RWPE2 (cell line): Measurements from ENCODE around the gene SPATA4.

Experiments
- ATAC-seq: fragments of 200-7000 bp; cut with Tn5 transposase; 3 replicates; pipeline ENCODE4 v1.9.1; 2021; ENCODE audit warnings: low read depth
- DNase-seq: peaks from one replicate; pipeline ENCODE4 v3.0.0-alpha.2; 2020; ENCODE audit warnings: low spot score
- H3K27ac ChIP-seq: fragments of 450-650 bp; 2 replicates; pipeline ENCODE4 v1.5.1; 2017; ENCODE audit warnings: mild to moderate bottlenecking; ENCODE audit not compliant: poor library complexity, severe bottlenecking
- H3K27me3 ChIP-seq: fragments of 250-450 bp; sonication (Bioruptor Pico); 2 replicates; pipeline ENCODE4 v1.5.1; 2021; ENCODE audit warnings: mild to moderate bottlenecking, moderate library complexity; ENCODE audit not compliant: insufficient read depth, poor library complexity, severe bottlenecking
- H3K36me3 ChIP-seq: fragments of 250-450 bp; sonication (Bioruptor Pico); 2 replicates; pipeline ENCODE4 v1.5.1; 2020; ENCODE audit warnings: low read depth, mild to moderate bottlenecking, moderate library complexity
- H3K4me1 ChIP-seq: fragments of 250-450 bp; sonication (Bioruptor Pico); 2 replicates; pipeline ENCODE4 v1.5.1; 2021; ENCODE audit warnings: mild to moderate bottlenecking, moderate library complexity; ENCODE audit not compliant: insufficient read depth, poor library complexity, severe bottlenecking
- H3K4me3 ChIP-seq: fragments of 250-450 bp; sonication (Bioruptor Pico); 2 replicates; pipeline ENCODE4 v1.5.1; 2021; ENCODE audit warnings: mild to moderate bottlenecking, moderate library complexity; ENCODE audit not compliant: severe bottlenecking
- H3K9me3 ChIP-seq: fragments of 250-450 bp; sonication (Bioruptor Pico); 2 replicates; pipeline ENCODE4 v1.5.1; 2021; ENCODE audit warnings: mild to moderate bottlenecking, moderate library complexity; ENCODE audit not compliant: severe bottlenecking
- TF ChIP-seq, protein P1 (sequence below): fragments of 450-650 bp; IDR thresholded peaks from one replicate; pipeline ENCODE4 v1.5.1; 2017; ENCODE audit warnings: mild to moderate bottlenecking, moderate library complexity; ENCODE audit not compliant: poor library complexity, severe bottlenecking

The SPATA4 gene

DNA sequence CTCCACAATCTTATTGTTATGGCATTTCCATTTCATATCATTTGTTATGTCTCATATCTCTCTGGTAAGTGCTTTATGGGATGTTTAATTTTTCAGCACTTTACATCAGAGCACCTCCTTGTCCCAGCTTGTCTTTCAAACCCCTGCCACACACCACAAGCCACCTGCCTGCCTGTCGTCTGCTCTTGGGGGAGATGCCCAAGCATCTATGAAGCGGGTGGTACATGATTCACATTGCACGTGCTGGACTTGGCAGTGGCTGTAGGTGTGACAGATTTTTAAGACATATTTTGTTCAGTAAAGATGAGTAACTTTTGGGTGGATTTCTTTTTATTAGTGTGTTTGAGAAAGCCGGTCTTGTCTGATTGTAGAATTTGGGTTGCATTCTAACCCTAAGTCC lies 14.2 kb upstream of the SPATA4 start:
- ATAC-seq = no peak
- H3K4me1 ChIP-seq = no peaks in the 10 kb centered on the region
- no peak overlapping the region for H3K27ac ChIP-seq
- no peaks in the 10 kb centered on the region for H3K27me3 ChIP-seq
- no peaks in the 10 kb centered on the region for H3K36me3 ChIP-seq
- no peak for DNase-seq
- no peaks in the 10 kb centered on the region for H3K9me3 ChIP-seq
- TF ChIP-seq, protein P1, sequence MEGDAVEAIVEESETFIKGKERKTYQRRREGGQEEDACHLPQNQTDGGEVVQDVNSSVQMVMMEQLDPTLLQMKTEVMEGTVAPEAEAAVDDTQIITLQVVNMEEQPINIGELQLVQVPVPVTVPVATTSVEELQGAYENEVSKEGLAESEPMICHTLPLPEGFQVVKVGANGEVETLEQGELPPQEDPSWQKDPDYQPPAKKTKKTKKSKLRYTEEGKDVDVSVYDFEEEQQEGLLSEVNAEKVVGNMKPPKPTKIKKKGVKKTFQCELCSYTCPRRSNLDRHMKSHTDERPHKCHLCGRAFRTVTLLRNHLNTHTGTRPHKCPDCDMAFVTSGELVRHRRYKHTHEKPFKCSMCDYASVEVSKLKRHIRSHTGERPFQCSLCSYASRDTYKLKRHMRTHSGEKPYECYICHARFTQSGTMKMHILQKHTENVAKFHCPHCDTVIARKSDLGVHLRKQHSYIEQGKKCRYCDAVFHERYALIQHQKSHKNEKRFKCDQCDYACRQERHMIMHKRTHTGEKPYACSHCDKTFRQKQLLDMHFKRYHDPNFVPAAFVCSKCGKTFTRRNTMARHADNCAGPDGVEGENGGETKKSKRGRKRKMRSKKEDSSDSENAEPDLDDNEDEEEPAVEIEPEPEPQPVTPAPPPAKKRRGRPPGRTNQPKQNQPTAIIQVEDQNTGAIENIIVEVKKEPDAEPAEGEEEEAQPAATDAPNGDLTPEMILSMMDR = no peak
- no peak overlapping the region for H3K4me3 ChIP-seq

DNA sequence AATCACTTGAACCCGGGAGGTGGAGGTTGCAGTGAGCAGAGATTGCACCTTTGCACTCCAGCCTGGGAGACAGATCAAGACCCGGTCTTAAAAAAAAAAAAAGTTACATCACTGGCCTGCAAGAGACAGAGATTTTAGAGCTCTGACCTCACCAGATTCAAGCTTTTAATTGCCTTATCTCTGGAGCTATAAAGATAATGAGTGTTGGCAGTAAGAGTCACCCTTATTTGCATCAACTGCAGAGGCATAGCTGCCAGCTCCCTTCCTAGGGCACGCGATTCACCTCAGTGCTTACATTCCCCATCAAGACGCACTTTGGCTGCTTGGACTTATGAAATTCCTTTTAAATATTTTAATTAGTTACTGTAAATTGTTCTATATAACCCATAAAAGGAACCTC lies 12.5 kb upstream of the SPATA4 start:
- H3K9me3 ChIP-seq = no peaks in the 10 kb centered on the region
- H3K27ac ChIP-seq = no peak overlapping the region
- TF ChIP-seq, protein P1 = no peak
- no peaks in the 10 kb centered on the region for H3K27me3 ChIP-seq
- no peaks in the 10 kb centered on the region for H3K36me3 ChIP-seq
- DNase-seq (no peak), ATAC-seq (no peak)
- H3K4me3 ChIP-seq = no peak overlapping the region
- no peaks in the 10 kb centered on the region for H3K4me1 ChIP-seq

DNA sequence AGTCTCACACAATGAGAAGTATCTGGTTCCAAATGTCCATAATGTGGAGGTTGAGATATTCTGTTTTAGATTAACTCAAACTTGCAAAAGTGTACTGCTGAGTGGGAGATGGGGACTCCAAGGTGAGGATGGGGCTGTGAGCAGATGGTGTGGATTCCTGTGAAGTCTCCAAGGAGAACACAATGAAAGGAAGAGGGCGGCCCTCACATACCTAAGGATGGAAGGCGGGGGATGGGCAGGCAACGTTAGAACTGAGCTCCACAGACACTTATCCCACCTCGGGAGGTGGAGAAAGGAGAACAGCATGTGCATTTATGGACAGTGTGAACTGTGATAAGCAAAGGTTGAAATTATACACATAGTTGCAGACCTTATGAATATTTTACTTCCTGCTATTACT lies 9.9 kb upstream of the SPATA4 start:
- no peaks in the 10 kb centered on the region for H3K9me3 ChIP-seq
- no peaks in the 10 kb centered on the region for H3K27me3 ChIP-seq
- H3K36me3 ChIP-seq = no peaks in the 10 kb centered on the region
- no peaks in the 10 kb centered on the region for H3K4me1 ChIP-seq
- ATAC-seq = no peak
- no peak for DNase-seq
- no peak overlapping the region for H3K27ac ChIP-seq
- TF ChIP-seq, protein P1 = no peak
- no peak overlapping the region for H3K4me3 ChIP-seq

DNA sequence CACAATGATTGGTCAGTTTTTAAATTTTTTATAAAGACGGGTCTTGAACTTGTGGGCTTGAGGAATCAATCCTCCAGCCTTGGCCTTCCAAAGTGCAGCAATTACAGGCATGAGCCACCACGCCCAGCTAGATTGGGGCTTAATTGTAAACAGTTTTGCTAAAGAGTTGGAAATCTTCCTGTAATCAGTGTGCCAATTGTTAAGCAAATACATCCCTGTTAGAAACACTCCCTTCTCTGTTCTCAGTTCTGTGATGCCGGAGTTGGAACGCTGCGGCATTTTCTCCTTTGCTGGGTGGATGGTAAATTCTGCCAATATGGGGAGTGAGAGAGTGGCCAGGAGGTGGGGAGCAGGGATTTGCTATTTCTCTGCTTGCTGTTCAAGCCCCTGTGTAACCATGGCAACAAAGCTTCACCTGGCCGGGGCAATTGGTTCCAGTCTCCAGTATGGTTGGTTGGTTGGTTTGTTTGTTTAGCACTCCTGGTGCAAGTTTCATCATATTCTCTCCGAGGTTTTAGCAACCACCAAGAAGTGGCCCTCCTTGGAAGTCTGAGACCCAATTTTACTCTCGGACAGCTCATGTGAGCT lies 3.0 kb upstream of the SPATA4 start:
- TF ChIP-seq, protein P1 = no peak
- DNase-seq = no peak
- Histone ChIP-seq H3K4me1 (peaks cover 14% of the 10 kb centered on the region), H3K27ac (no peak overlapping the region), H3K9me3 (no peaks in the 10 kb centered on the region), H3K27me3 (no peaks in the 10 kb centered on the region), H3K4me3 (no peak overlapping the region), H3K36me3 (no peaks in the 10 kb centered on the region)
- ATAC-seq = no peak

DNA sequence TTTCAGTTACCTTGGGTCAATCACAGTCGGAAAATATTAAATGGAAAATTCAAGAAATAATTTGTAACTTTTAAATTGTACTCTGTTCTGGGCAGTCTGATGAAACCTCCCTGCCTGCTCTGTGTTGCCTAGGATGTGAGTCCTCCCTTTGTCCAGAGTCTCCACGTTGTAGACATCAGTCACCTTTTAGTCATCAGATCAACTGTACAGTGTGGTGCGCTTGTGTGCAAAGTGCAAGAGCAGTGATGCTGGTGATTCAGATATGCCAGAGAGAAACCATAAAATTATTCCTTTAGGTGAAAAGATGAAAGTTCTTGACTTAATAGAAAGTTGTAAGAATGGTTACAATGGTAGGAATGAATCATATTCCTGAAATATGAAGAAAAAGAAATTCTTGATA lies 1.4 kb downstream of the SPATA4 start:
- no peaks in the 10 kb centered on the region for H3K36me3 ChIP-seq
- no peaks in the 10 kb centered on the region for H3K9me3 ChIP-seq
- H3K27me3 ChIP-seq = no peaks in the 10 kb centered on the region
- no peak for DNase-seq
- TF ChIP-seq, protein P1 = no peak
- H3K27ac ChIP-seq = peak overlapping the region; percentile 90
- peak; percentile 91 for ATAC-seq
- peaks cover 32% of the 10 kb centered on the region for H3K4me1 ChIP-seq
- no peak overlapping the region for H3K4me3 ChIP-seq
